Liver (tissue), 9 donors: Measurements from ENCODE around the gene SEMA4C. TPM values are rescaled to one million over a fixed set of nuclear protein-coding genes. Genes with fewer than 3 reads are reported as not detected.

Source experiments
- DNase-seq: peaks from one replicate; pipeline ENCODE4 v3.0.0-alpha.2; 2017; ENCODE audit warnings: low spot score
- H3K27ac ChIP-seq, 2 donors: one replicate each; pipeline ENCODE4 v1.7.0; 2013; ENCODE audit warnings: inconsistent platforms in 2 of 2, low read length in 2 of 2, control low read depth in 1 of 2, low read depth in 1 of 2, mild to moderate bottlenecking in 1 of 2
- H3K27me3 ChIP-seq, 4 donors: one replicate each; pipeline versions ENCODE4 v1.6.1 to v1.7.0; 2013; ENCODE audit warnings: low read length in 3 of 4, inconsistent platforms in 1 of 4, mild to moderate bottlenecking in 1 of 4, moderate library complexity in 1 of 4; ENCODE audit not compliant: control insufficient read depth in 4 of 4, insufficient read depth in 4 of 4
- H3K36me3 ChIP-seq, 4 donors: one replicate each; pipeline versions ENCODE4 v1.6.1 to v1.7.0; 2013; ENCODE audit warnings: low read length in 3 of 4, mild to moderate bottlenecking in 3 of 4, low read depth in 1 of 4, moderate library complexity in 1 of 4; ENCODE audit not compliant: control insufficient read depth in 4 of 4, insufficient read depth in 3 of 4
- H3K4me1 ChIP-seq, 4 donors: one replicate each; pipeline versions ENCODE4 v1.6.1 to v1.7.0; 2013; ENCODE audit warnings: low read length in 3 of 4, mild to moderate bottlenecking in 3 of 4, moderate library complexity in 1 of 4; ENCODE audit not compliant: control insufficient read depth in 4 of 4, insufficient read depth in 4 of 4
- H3K4me3 ChIP-seq, 3 donors: one replicate each; pipeline versions ENCODE4 v1.6.1 to v1.7.0; 2013; ENCODE audit warnings: low read length in 3 of 3, control low read depth in 1 of 3, low read depth in 1 of 3, mild to moderate bottlenecking in 1 of 3
- H3K9ac ChIP-seq, 2 donors: one replicate each; pipeline ENCODE4 v1.7.0; 2013; ENCODE audit warnings: low read length in 2 of 2, mild to moderate bottlenecking in 2 of 2, moderate library complexity in 2 of 2, control low read depth in 1 of 2, low read depth in 1 of 2
- H3K9me3 ChIP-seq, 4 donors: one replicate each; pipeline versions ENCODE4 v1.6.1 to v1.7.0; 2013; ENCODE audit warnings: low read length in 3 of 4; ENCODE audit not compliant: control insufficient read depth in 4 of 4
- ATF3 ChIP-seq: IDR thresholded peaks from 2 replicates; pipeline ENCODE4 v1.6.1; 2016; ENCODE audit warnings: antibody characterized with exemption
- EGR1 ChIP-seq, 2 donors: IDR thresholded peaks; 2 replicates each; pipeline ENCODE4 v1.6.1; 2016 to 2018; ENCODE audit warnings: antibody characterized with exemption in 2 of 2, low read depth in 2 of 2
- FOXA1 ChIP-seq: IDR thresholded peaks from 2 replicates; pipeline ENCODE4 v1.6.1; 2016; ENCODE audit warnings: antibody characterized with exemption
- FOXA2 ChIP-seq: IDR thresholded peaks from 2 replicates; pipeline ENCODE4 v1.6.1; 2016; ENCODE audit warnings: antibody characterized with exemption
- GABPA ChIP-seq, 2 donors: IDR thresholded peaks in 1 of 2; conservative IDR thresholded peaks in 1 of 2; 2 replicates each; pipeline ENCODE4 v1.6.1; 2016; ENCODE audit warnings: antibody characterized with exemption in 2 of 2, mild to moderate bottlenecking in 1 of 2, moderate library complexity in 1 of 2
- HNF4A ChIP-seq, 2 donors: conservative IDR thresholded peaks; 2 replicates each; pipeline ENCODE4 v1.6.1; 2016; ENCODE audit warnings: antibody characterized with exemption in 2 of 2, mild to moderate bottlenecking in 2 of 2
- HNF4G ChIP-seq: IDR thresholded peaks from 2 replicates; pipeline ENCODE4 v1.6.1; 2016; ENCODE audit warnings: antibody characterized with exemption
- JUND ChIP-seq, 2 donors: IDR thresholded peaks; 2 replicates each; pipeline ENCODE4 v1.6.1; 2016; ENCODE audit warnings: antibody characterized with exemption in 2 of 2
- MAX ChIP-seq: IDR thresholded peaks from 2 replicates; pipeline ENCODE4 v1.6.1; 2016; ENCODE audit warnings: antibody characterized with exemption
- NR2F2 ChIP-seq: IDR thresholded peaks from 2 replicates; pipeline ENCODE4 v1.6.1; 2016; ENCODE audit warnings: antibody characterized with exemption
- RAD21 ChIP-seq, 2 donors: IDR thresholded peaks; 2 replicates each; pipeline ENCODE4 v1.6.1; 2016; ENCODE audit warnings: antibody characterized with exemption in 2 of 2, mild to moderate bottlenecking in 2 of 2
- REST ChIP-seq: IDR thresholded peaks from 2 replicates; pipeline ENCODE4 v1.6.1; 2016; ENCODE audit warnings: antibody characterized with exemption, mild to moderate bottlenecking
- RXRA ChIP-seq, 2 donors: IDR thresholded peaks; 2 replicates each; pipeline ENCODE4 v1.6.1; 2017 to 2018; ENCODE audit warnings: antibody characterized with exemption in 2 of 2, mild to moderate bottlenecking in 1 of 2
- SP1 ChIP-seq: IDR thresholded peaks from 2 replicates; pipeline ENCODE4 v1.6.1; 2018; ENCODE audit warnings: antibody characterized with exemption, mild to moderate bottlenecking
- YY1 ChIP-seq: IDR thresholded peaks from 2 replicates; pipeline ENCODE4 v1.6.1; 2016; ENCODE audit warnings: antibody characterized with exemption, mild to moderate bottlenecking
- WGBS: extraction: QIAGEN DNeasy Blood & Tissue Kit; methylation state at CpG from one replicate; pipeline ENCODE4 v1.1.7; 2013; 5-methylcytosine and 5-hydroxymethylcytosine counted together
- polyA plus RNA-seq, 2 donors: library from polyadenylated mRNA; stranded (reverse) in 1 of 2; unstranded in 1 of 2; fragments of 200-250 nt in 1 of 2; fragments of >200 nt in 1 of 2; fragmentation: Nextera tagmentation in 1 of 2; extraction: Ambion mirVana in 1 of 2; gene quantifications; one replicate each; pipeline versions ENCODE4 v1.2.1 to v1.2.3, GENCODE V29; 2013 to 2015
- total RNA-seq, 2 donors: library from RNA; depleted of rRNA; stranded (reverse); fragments of >200 nt; gene quantifications; one replicate each; pipeline ENCODE4 v1.2.3, GENCODE V29; 2014
- TF ChIP-seq, protein P1 (sequence below): IDR thresholded peaks from 2 replicates; pipeline ENCODE4 v1.6.1; 2016; ENCODE audit warnings: antibody characterized with exemption
- TF ChIP-seq, protein P2 (sequence below): fragments of 150-350 bp; IDR thresholded peaks from 2 replicates; pipeline ENCODE4 v1.5.1; 2017; ENCODE audit warnings: improper control_type of control experiment, low read depth, low read length; ENCODE audit not compliant: missing input control
- donor health status: healthy.
- donor health status: healthy.
- donor health status: healthy.
- donor health status: healthy.
- donor health status: healthy.

The SEMA4C gene
- total and polyA plus RNA-seq, 4 donors, result 3.7 to 23.2 (median 13.2) TPM

DNA sequence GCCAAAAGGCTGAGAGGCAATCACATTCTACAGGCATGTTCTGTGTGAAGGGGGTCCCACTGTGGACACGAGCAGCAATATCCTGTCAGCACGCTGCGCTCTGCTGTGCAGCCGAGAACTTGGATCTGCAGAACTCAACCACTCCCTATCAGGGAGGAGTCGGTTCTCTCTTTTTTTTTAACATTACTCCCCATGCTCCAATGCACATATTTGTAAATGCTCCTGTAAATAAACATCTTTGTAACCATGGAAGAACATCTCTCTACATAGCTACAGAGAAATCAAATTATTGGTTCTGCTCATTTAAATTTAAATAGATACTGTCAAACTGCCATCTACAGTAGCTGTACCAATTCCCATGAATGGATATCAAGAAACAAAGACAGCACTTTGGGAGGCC lies 23.1 kb downstream of the SEMA4C start:
- peaks cover 3 to 17% (median 10%) of the 10 kb centered on the region in 4 donors for H3K36me3 ChIP-seq
- no peaks in the 10 kb centered on the region for H3K9me3 ChIP-seq
- no peak overlapping the region for H3K4me3 ChIP-seq
- H3K4me1 ChIP-seq, result peaks cover 5 to 14% (median 10%) of the 10 kb centered on the region in 4 donors
- no peak for DNase-seq
- H3K27ac ChIP-seq, result no peak overlapping the region
- H3K27me3 ChIP-seq, result no peaks in the 10 kb centered on the region
- WGBS, result 96% methylated on average over 5 of the region's 5 CpGs
- no peak overlapping the region for H3K9ac ChIP-seq
- TF ChIP-seq, protein P1, sequence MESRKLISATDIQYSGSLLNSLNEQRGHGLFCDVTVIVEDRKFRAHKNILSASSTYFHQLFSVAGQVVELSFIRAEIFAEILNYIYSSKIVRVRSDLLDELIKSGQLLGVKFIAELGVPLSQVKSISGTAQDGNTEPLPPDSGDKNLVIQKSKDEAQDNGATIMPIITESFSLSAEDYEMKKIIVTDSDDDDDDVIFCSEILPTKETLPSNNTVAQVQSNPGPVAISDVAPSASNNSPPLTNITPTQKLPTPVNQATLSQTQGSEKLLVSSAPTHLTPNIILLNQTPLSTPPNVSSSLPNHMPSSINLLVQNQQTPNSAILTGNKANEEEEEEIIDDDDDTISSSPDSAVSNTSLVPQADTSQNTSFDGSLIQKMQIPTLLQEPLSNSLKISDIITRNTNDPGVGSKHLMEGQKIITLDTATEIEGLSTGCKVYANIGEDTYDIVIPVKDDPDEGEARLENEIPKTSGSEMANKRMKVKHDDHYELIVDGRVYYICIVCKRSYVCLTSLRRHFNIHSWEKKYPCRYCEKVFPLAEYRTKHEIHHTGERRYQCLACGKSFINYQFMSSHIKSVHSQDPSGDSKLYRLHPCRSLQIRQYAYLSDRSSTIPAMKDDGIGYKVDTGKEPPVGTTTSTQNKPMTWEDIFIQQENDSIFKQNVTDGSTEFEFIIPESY, result no peak
- TF ChIP-seq FOXA1, result no peak
- TF ChIP-seq REST, result no peak
- no peak for TF ChIP-seq ATF3
- TF ChIP-seq FOXA2, result no peak
- TF ChIP-seq RXRA (IDR thresholded peaks at IDR 0.05), result no peak
- no peak for TF ChIP-seq RAD21 (IDR thresholded peaks at IDR 0.05)

DNA sequence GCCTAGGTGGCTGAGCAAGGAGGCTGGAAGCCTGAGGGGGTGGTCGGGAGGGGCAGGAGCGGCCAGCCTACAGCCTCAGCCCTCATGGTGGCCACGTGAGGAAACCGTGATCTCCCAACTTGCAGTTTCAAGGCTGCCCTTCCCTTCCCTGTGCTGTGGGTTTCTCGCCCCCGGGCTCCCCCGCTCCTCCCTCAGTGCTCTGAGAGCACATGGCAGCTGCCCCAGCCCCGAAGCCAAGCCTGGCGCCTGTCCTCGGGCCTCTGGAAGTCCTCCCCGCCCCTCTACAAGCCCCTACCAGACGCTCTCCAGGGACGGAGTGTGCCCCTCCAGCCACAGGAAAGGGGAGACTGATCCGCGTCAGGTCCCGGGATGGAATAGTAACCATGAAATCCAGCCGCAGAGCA lies 25.5 kb downstream of the SEMA4C start:
- no peak overlapping the region for H3K9ac ChIP-seq
- TF ChIP-seq EGR1 (IDR thresholded peaks at IDR 0.05; ENCODE audit: low read depth in 2 of 2) (no peak), GABPA (IDR thresholded peaks at IDR 0.05 in 1 of 2, conservative IDR thresholded peaks at IDR 0.05 in 1 of 2) (no peak), NR2F2 (no peak), REST (no peak), HNF4A (conservative IDR thresholded peaks at IDR 0.05) (no peak), SP1 (no peak), JUND (IDR thresholded peaks at IDR 0.05) (no peak), RXRA (IDR thresholded peaks at IDR 0.05) (no peak), FOXA2 (no peak), HNF4G (no peak), YY1 (no peak), RAD21 (IDR thresholded peaks at IDR 0.05) (no peak), MAX (no peak)
- TF ChIP-seq, protein P1, result no peak
- TF ChIP-seq, protein P2, sequence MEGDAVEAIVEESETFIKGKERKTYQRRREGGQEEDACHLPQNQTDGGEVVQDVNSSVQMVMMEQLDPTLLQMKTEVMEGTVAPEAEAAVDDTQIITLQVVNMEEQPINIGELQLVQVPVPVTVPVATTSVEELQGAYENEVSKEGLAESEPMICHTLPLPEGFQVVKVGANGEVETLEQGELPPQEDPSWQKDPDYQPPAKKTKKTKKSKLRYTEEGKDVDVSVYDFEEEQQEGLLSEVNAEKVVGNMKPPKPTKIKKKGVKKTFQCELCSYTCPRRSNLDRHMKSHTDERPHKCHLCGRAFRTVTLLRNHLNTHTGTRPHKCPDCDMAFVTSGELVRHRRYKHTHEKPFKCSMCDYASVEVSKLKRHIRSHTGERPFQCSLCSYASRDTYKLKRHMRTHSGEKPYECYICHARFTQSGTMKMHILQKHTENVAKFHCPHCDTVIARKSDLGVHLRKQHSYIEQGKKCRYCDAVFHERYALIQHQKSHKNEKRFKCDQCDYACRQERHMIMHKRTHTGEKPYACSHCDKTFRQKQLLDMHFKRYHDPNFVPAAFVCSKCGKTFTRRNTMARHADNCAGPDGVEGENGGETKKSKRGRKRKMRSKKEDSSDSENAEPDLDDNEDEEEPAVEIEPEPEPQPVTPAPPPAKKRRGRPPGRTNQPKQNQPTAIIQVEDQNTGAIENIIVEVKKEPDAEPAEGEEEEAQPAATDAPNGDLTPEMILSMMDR, result no peak
- peaks cover 0 to 6% (median 0%) of the 10 kb centered on the region in 4 donors for H3K36me3 ChIP-seq
- no peak overlapping the region for H3K4me3 ChIP-seq
- H3K27me3 ChIP-seq, result no peaks in the 10 kb centered on the region
- DNase-seq, result no peak
- H3K27ac ChIP-seq, result no peak overlapping the region
- no peaks in the 10 kb centered on the region for H3K9me3 ChIP-seq
- peaks cover 5 to 16% (median 10%) of the 10 kb centered on the region in 4 donors for H3K4me1 ChIP-seq
- 95% methylated on average over 17 of the region's 17 CpGs for WGBS
